RWPE2 (cell line): Measurements from ENCODE around the gene TFB1M.

ENCODE experiments used
- ATAC-seq: fragments of 200-7000 bp; cut with Tn5 transposase; 3 replicates; pipeline ENCODE4 v1.9.1; 2021; ENCODE audit warnings: low read depth
- DNase-seq: peaks from one replicate; pipeline ENCODE4 v3.0.0-alpha.2; 2020; ENCODE audit warnings: low spot score
- H3K27ac ChIP-seq: fragments of 450-650 bp; 2 replicates; pipeline ENCODE4 v1.5.1; 2017; ENCODE audit warnings: mild to moderate bottlenecking; ENCODE audit not compliant: poor library complexity, severe bottlenecking
- H3K27me3 ChIP-seq: fragments of 250-450 bp; sonication (Bioruptor Pico); 2 replicates; pipeline ENCODE4 v1.5.1; 2021; ENCODE audit warnings: mild to moderate bottlenecking, moderate library complexity; ENCODE audit not compliant: insufficient read depth, poor library complexity, severe bottlenecking
- H3K36me3 ChIP-seq: fragments of 250-450 bp; sonication (Bioruptor Pico); 2 replicates; pipeline ENCODE4 v1.5.1; 2020; ENCODE audit warnings: low read depth, mild to moderate bottlenecking, moderate library complexity
- H3K4me1 ChIP-seq: fragments of 250-450 bp; sonication (Bioruptor Pico); 2 replicates; pipeline ENCODE4 v1.5.1; 2021; ENCODE audit warnings: mild to moderate bottlenecking, moderate library complexity; ENCODE audit not compliant: insufficient read depth, poor library complexity, severe bottlenecking
- H3K4me3 ChIP-seq: fragments of 250-450 bp; sonication (Bioruptor Pico); 2 replicates; pipeline ENCODE4 v1.5.1; 2021; ENCODE audit warnings: mild to moderate bottlenecking, moderate library complexity; ENCODE audit not compliant: severe bottlenecking
- H3K9me3 ChIP-seq: fragments of 250-450 bp; sonication (Bioruptor Pico); 2 replicates; pipeline ENCODE4 v1.5.1; 2021; ENCODE audit warnings: mild to moderate bottlenecking, moderate library complexity; ENCODE audit not compliant: severe bottlenecking
- CTCF ChIP-seq: fragments of 450-650 bp; IDR thresholded peaks from one replicate; pipeline ENCODE4 v1.5.1; 2017; ENCODE audit warnings: mild to moderate bottlenecking, moderate library complexity; ENCODE audit not compliant: poor library complexity, severe bottlenecking

Gene TFB1M

GRCh38 chr6:155311583-155311982 lies 2.7 kb downstream of the TFB1M start:
- Histone ChIP-seq H3K36me3 (peaks cover 64% of the 10 kb centered on the region), H3K27ac (peak overlapping the region; percentile 76)
- no peak for ATAC-seq

DNA sequence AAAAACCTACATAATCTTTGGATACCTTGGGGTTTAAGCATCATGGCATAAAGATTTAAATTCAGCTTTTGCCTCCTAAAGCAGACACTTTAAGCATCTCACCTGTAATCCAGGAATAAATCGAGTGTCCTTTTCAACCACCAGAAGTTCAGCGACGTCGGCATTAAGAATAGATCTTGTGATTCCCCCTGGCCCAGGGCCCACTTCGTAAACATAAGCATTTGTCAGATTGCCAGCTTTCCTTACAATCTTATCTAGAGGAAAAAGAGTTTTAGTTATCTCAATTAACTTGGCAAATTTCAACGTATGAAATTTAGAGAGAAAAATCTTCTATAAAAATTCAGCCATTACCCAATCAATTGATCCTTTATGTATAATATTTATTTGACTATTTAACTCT lies 3.2 kb downstream of the TFB1M start:
- DNase-seq = no peak

More at GRCh38 chr6:155311583-155311982, 2.7 kb downstream of the TFB1M start:
- no peak for DNase-seq
- no peak for TF ChIP-seq CTCF
- H3K27me3 ChIP-seq = no peaks in the 10 kb centered on the region
- H3K4me1 ChIP-seq = peaks cover 30% of the 10 kb centered on the region
- no peaks in the 10 kb centered on the region for H3K9me3 ChIP-seq
- no peak overlapping the region for H3K4me3 ChIP-seq

GRCh38 chr6:155310596-155310995 lies 3.7 kb downstream of the TFB1M start:
- H3K4me3 ChIP-seq = no peak overlapping the region
- no peak for DNase-seq
- peak overlapping the region; percentile 76 for H3K27ac ChIP-seq
- no peaks in the 10 kb centered on the region for H3K9me3 ChIP-seq
- no peak for TF ChIP-seq CTCF
- peaks cover 73% of the 10 kb centered on the region for H3K36me3 ChIP-seq
- ATAC-seq = no peak
- H3K27me3 ChIP-seq = no peaks in the 10 kb centered on the region
- H3K4me1 ChIP-seq = peaks cover 30% of the 10 kb centered on the region

More for the DNA sequence above, 3.2 kb downstream of the TFB1M start:
- ATAC-seq = no peak
- Histone ChIP-seq H3K27ac (peak overlapping the region; percentile 76), H3K27me3 (no peaks in the 10 kb centered on the region), H3K36me3 (peaks cover 69% of the 10 kb centered on the region), H3K4me3 (no peak overlapping the region), H3K4me1 (peaks cover 30% of the 10 kb centered on the region), H3K9me3 (no peaks in the 10 kb centered on the region)
- TF ChIP-seq CTCF = no peak

DNA sequence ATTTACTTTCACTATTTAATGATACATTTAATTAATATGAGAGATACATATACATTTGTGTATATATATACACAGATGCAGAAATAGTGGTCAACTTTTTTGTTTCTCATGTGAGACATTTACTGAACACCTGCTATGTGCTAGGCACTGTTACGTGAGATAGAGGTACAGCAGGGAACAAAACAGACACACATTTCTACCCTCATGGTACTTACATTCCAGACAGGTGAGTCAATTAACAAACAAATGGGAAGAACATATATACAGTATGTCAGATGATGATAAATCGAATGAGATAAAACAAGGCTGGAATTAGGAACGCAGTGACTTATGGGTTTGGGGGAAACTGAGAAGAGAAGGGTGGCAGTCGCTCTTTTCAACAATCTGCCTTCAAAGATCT lies 5.1 kb downstream of the TFB1M start:
- H3K4me3 ChIP-seq = no peak overlapping the region

GRCh38 chr6:155306958-155307357 lies 7.3 kb downstream of the TFB1M start:
- Histone ChIP-seq H3K27me3 (no peaks in the 10 kb centered on the region), H3K36me3 (peaks cover 92% of the 10 kb centered on the region), H3K4me1 (peaks cover 30% of the 10 kb centered on the region), H3K4me3 (no peak overlapping the region), H3K9me3 (peaks cover 3% of the 10 kb centered on the region), H3K27ac (no peak overlapping the region)
- no peak for ATAC-seq
- no peak for DNase-seq
- TF ChIP-seq CTCF = no peak

More for the DNA sequence above, 5.1 kb downstream of the TFB1M start:
- TF ChIP-seq CTCF = no peak
- DNase-seq (no peak), ATAC-seq (no peak)
- H3K9me3 ChIP-seq = peaks cover 3% of the 10 kb centered on the region
- peak overlapping the region; percentile 76 for H3K27ac ChIP-seq
- peaks cover 30% of the 10 kb centered on the region for H3K4me1 ChIP-seq
- H3K27me3 ChIP-seq = no peaks in the 10 kb centered on the region
- peaks cover 80% of the 10 kb centered on the region for H3K36me3 ChIP-seq
